IMR-90 (cell line): ENCODE data around the gene TRABD2A. TPM values are rescaled to one million over a fixed set of nuclear protein-coding genes. Genes with fewer than 3 reads are reported as not detected.

ENCODE experiments used
- ATAC-seq: fragments of 200-7000 bp; cut with Tn5 transposase; 2 replicates; pipeline ENCODE4 v1.9.1; 2020; ENCODE audit warnings: low read depth, mild to moderate bottlenecking, moderate library complexity
- BruUV-seq: library from RNA; stranded (reverse); fragments of 400-500 nt; replicated peaks from 2 replicates; lab custom pipeline; 2021; lab: Mats Ljungman, UMichigan
- CTCF ChIA-PET: fragments of 300-600 bp; formaldehyde crosslinking; extraction: SDS; loops from one replicate; lab custom pipeline; 2021; ENCODE audit warnings: antibody characterized with exemption; lab: Yijun Ruan, JAX
- POLR2A ChIA-PET: fragments of 300-600 bp; sonication (Branson Sonifier 250); formaldehyde crosslinking; loops from one replicate; lab custom pipeline; 2022; ENCODE audit warnings: antibody characterized with exemption; ENCODE audit not compliant: unreplicated experiment; lab: Charles Lee
- DNase-seq: peaks from one replicate; pipeline ENCODE4 v3.0.0; 2013
- H2AFZ ChIP-seq: replicated peaks from 2 replicates; pipeline ENCODE3; 2013; ENCODE audit warnings: low read length, mild to moderate bottlenecking; ENCODE audit not compliant: poor library complexity
- H2AK5ac ChIP-seq: 2 replicates; pipeline ENCODE4 v1.6.1; 2013; ENCODE audit warnings: low read depth, low read length, inconsistent platforms
- H2AK9ac ChIP-seq: replicated peaks from 2 replicates; pipeline ENCODE3; 2013; ENCODE audit warnings: mild to moderate bottlenecking, low read depth, low read length, moderate library complexity; ENCODE audit not compliant: poor library complexity
- H2BK120ac ChIP-seq: 2 replicates; pipeline ENCODE4 v1.6.1; 2013; ENCODE audit warnings: low read depth, low read length, inconsistent platforms
- H2BK15ac ChIP-seq: 3 replicates; pipeline ENCODE4 v1.6.1; 2013; ENCODE audit warnings: low read depth, low read length, inconsistent platforms
- H2BK20ac ChIP-seq: 2 replicates; pipeline ENCODE4 v1.6.1; 2013; ENCODE audit warnings: low read depth, mild to moderate bottlenecking, inconsistent platforms, low read length, moderate library complexity
- H2BK5ac ChIP-seq: 2 replicates; pipeline ENCODE4 v1.6.1; 2013; ENCODE audit warnings: mild to moderate bottlenecking, low read depth, low read length, inconsistent platforms; ENCODE audit not compliant: poor library complexity, severe bottlenecking
- H3K14ac ChIP-seq: replicated peaks from 2 replicates; pipeline ENCODE4 v1.6.1; 2013; ENCODE audit warnings: low read depth, low read length, inconsistent platforms
- H3K18ac ChIP-seq: 2 replicates; pipeline ENCODE4 v1.6.1; 2013; ENCODE audit warnings: low read depth, low read length, control low read depth
- H3K23ac ChIP-seq: 2 replicates; pipeline ENCODE4 v1.6.1; 2013; ENCODE audit warnings: low read depth, low read length, inconsistent platforms
- H3K27ac ChIP-seq: 2 replicates; pipeline ENCODE4 v1.5.1; 2013; ENCODE audit warnings: mild to moderate bottlenecking, control low read depth, low read length; ENCODE audit not compliant: insufficient read depth
- H3K27me3 ChIP-seq: 2 replicates; pipeline ENCODE4 v1.6.1; 2013; ENCODE audit warnings: low read length; ENCODE audit not compliant: control insufficient read depth, insufficient read depth
- H3K36me3 ChIP-seq: 2 replicates; pipeline ENCODE4 v1.6.1; 2013; ENCODE audit warnings: low read length, mixed read lengths; ENCODE audit not compliant: control insufficient read depth, insufficient read depth
- H3K4ac ChIP-seq: 2 replicates; pipeline ENCODE4 v1.6.1; 2013; ENCODE audit warnings: low read depth, low read length, inconsistent platforms
- H3K4me1 ChIP-seq: 2 replicates; pipeline ENCODE4 v1.6.1; 2013; ENCODE audit warnings: low read length, mixed read lengths; ENCODE audit not compliant: control insufficient read depth, insufficient read depth
- H3K4me2 ChIP-seq: 2 replicates; pipeline ENCODE4 v1.6.1; 2013; ENCODE audit warnings: low read depth, mild to moderate bottlenecking, control low read depth, low read length, moderate library complexity
- H3K4me3 ChIP-seq: 2 replicates; pipeline ENCODE4 v1.5.1; 2013; ENCODE audit warnings: low read depth, mild to moderate bottlenecking, control low read depth, low read length, moderate library complexity; ENCODE audit not compliant: insufficient read depth
- H3K56ac ChIP-seq: 2 replicates; pipeline ENCODE4 v1.6.1; 2013; ENCODE audit warnings: low read length, inconsistent platforms; ENCODE audit not compliant: insufficient read depth; ENCODE audit errors: extremely low read depth
- H3K79me1 ChIP-seq, 2 experiments: 2 replicates each; pipeline ENCODE4 v1.6.1; 2013; ENCODE audit warnings: low read length in 2 of 2, inconsistent platforms in 1 of 2, low read depth in 1 of 2
- H3K9ac ChIP-seq: 2 replicates; pipeline ENCODE4 v1.6.1; 2013; ENCODE audit warnings: low read depth, low read length, control low read depth
- H3K9me1 ChIP-seq: 2 replicates; pipeline ENCODE4 v1.6.1; 2013; ENCODE audit warnings: low read length, inconsistent platforms; ENCODE audit not compliant: insufficient read depth
- H3K9me3 ChIP-seq: 2 replicates; pipeline ENCODE4 v1.6.1; 2013; ENCODE audit warnings: low read length; ENCODE audit not compliant: control insufficient read depth, insufficient read depth
- H4K20me1 ChIP-seq: 2 replicates; pipeline ENCODE4 v1.6.1; 2013; ENCODE audit warnings: low read length, inconsistent platforms; ENCODE audit not compliant: insufficient read depth
- H4K5ac ChIP-seq: 2 replicates; pipeline ENCODE4 v1.6.1; 2013; ENCODE audit warnings: mild to moderate bottlenecking, low read depth, low read length, control low read depth
- H4K8ac ChIP-seq, 2 experiments: 2 replicates each; pipeline ENCODE4 v1.6.1; 2013; ENCODE audit warnings: low read depth in 2 of 2, low read length in 2 of 2, control low read depth in 1 of 2, inconsistent platforms in 1 of 2
- H4K91ac ChIP-seq: 2 replicates; pipeline ENCODE4 v1.6.1; 2013; ENCODE audit warnings: low read depth, low read length, inconsistent platforms; ENCODE audit not compliant: insufficient read depth
- BHLHE40 ChIP-seq: fragments of 150-350 bp; IDR thresholded peaks from 2 replicates; pipeline ENCODE4 v1.6.1; 2016; ENCODE audit warnings: mild to moderate bottlenecking, low read depth, low read length
- CEBPB ChIP-seq: IDR thresholded peaks from 2 replicates; pipeline ENCODE4 v1.6.1; 2012; ENCODE audit warnings: low read depth, low read length, improper control_type of control experiment
- CHD1 ChIP-seq: IDR thresholded peaks from 2 replicates; pipeline ENCODE4 v1.6.1; 2012; ENCODE audit warnings: low read depth, low read length, improper control_type of control experiment
- FOS ChIP-seq: fragments of 150-350 bp; IDR thresholded peaks from 2 replicates; pipeline ENCODE4 v1.6.1; 2016; ENCODE audit warnings: low read depth, low read length
- MAFK ChIP-seq: IDR thresholded peaks from 2 replicates; pipeline ENCODE4 v1.6.1; 2012; ENCODE audit warnings: low read depth, low read length, improper control_type of control experiment
- MAZ ChIP-seq: IDR thresholded peaks from 2 replicates; pipeline ENCODE4 v1.6.1; 2012; ENCODE audit warnings: low read depth, mild to moderate bottlenecking, low read length, improper control_type of control experiment, moderate library complexity, borderline replicate concordance
- MXI1 ChIP-seq: IDR thresholded peaks from 2 replicates; pipeline ENCODE4 v1.6.1; 2012; ENCODE audit warnings: low read depth, mild to moderate bottlenecking, low read length, moderate library complexity, borderline replicate concordance
- NFE2L2 ChIP-seq: fragments of 150-350 bp; IDR thresholded peaks from 2 replicates; pipeline ENCODE4 v1.6.1; 2016; ENCODE audit warnings: low read depth, mild to moderate bottlenecking, low read length
- POLR2A ChIP-seq: IDR thresholded peaks from 2 replicates; pipeline ENCODE4 v1.6.1; 2012; ENCODE audit warnings: mild to moderate bottlenecking, low read depth, low read length
- RAD21 ChIP-seq: IDR thresholded peaks from 2 replicates; pipeline ENCODE4 v1.6.1; 2012; ENCODE audit warnings: low read length, improper control_type of control experiment
- RCOR1 ChIP-seq: IDR thresholded peaks from 2 replicates; pipeline ENCODE4 v1.6.1; 2012; ENCODE audit warnings: mild to moderate bottlenecking, low read length, improper control_type of control experiment; ENCODE audit not compliant: insufficient replicate concordance
- RFX5 ChIP-seq: IDR thresholded peaks from 2 replicates; pipeline ENCODE4 v1.8.0; 2012; ENCODE audit warnings: low read depth, mild to moderate bottlenecking, low read length, moderate library complexity
- SMC3 ChIP-seq: fragments of 150-350 bp; IDR thresholded peaks from 2 replicates; pipeline ENCODE4 v1.6.1; 2016; ENCODE audit warnings: low read depth, mild to moderate bottlenecking, antibody characterized with exemption, low read length, moderate library complexity
- USF2 ChIP-seq: fragments of 150-350 bp; IDR thresholded peaks from 2 replicates; pipeline ENCODE4 v1.6.1; 2017; ENCODE audit warnings: mild to moderate bottlenecking, antibody characterized with exemption, low read length, low read depth
- WGBS, 2 experiments: methylation state at CpG; one replicate each; pipeline versions ENCODE4 v1.1.5 to v1.1.7; 2013; ENCODE audit warnings: missing lambda C conversion rate in 2 of 2; ENCODE audit not compliant: insufficient read length in 1 of 2; ENCODE audit errors: extremely low coverage in 2 of 2; 5-methylcytosine and 5-hydroxymethylcytosine counted together
- dilution Hi-C: fragments of 300-500 bp; cut with HindIII; formaldehyde crosslinking; loops from one replicate; pipeline ENCODE4 v1.14.3; 2018; ENCODE audit warnings: low sequenced_read_pairs; ENCODE audit not compliant: unreplicated experiment
- in situ Hi-C: fragments of 300-500 bp; cut with MboI; formaldehyde crosslinking; loops from 3 replicates; pipeline ENCODE4 v1.14.3; 2019; ENCODE audit warnings: low sequenced_read_pairs, inconsistent platforms, mixed read lengths
- intact Hi-C: fragments of 100-400 bp; cut with micrococcal nuclease; formaldehyde crosslinking; loops from 2 replicates; pipeline ENCODE4 v1.10.0; 2022
- polyA plus RNA-seq, 3 experiments: library from polyadenylated mRNA; depleted of rRNA; stranded (reverse); fragments of >200 nt; gene quantifications; 2 replicates each; pipeline ENCODE4 v1.2.3, GENCODE V29; 2012; ENCODE audit warnings: low replicate concordance in 1 of 3
- total RNA-seq: library from RNA; depleted of rRNA; stranded (reverse); fragments of >200 nt; gene quantifications from 2 replicates; pipeline ENCODE4 v1.2.3, GENCODE V29; 2012
- TF ChIP-seq, protein P1 (sequence below): fragments of 150-350 bp; IDR thresholded peaks from 2 replicates; pipeline ENCODE4 v1.6.1; 2016; ENCODE audit warnings: low read depth, mild to moderate bottlenecking, low read length, moderate library complexity, borderline replicate concordance
- TF ChIP-seq, protein P2 (sequence below): conservative IDR thresholded peaks from 2 replicates; pipeline ENCODE4 v1.5.1; 2012; ENCODE audit warnings: mild to moderate bottlenecking, low read depth, low read length, improper control_type of control experiment

TRABD2A gene
- total and polyA plus RNA-seq, 2 of the 4 experiments (the other 2 are of a cell fraction), result 17.6 to 20.3 TPM

DNA sequence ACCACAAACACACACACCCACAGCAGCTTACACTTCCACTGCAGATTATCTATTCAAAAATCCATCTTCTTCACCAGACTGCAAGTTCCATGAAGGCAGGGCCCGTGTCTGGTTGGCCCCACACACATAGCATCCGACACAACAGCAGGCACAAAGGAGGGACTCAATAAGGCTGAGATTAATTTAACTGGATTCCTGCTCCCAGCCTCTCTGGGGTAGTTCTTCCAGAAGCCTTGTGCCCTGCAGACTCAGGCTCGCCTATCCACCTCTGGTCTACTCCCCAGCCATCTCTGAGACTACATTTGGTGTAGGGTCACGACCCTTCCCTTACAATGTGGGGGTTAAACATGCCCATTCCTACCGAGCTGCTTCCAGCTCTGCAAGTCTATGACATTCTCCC is 57.7 kb downstream of the TRABD2A start:
- no peak for DNase-seq
- Histone ChIP-seq H3K36me3 (peaks cover 3% of the 10 kb centered on the region), H2BK120ac (no peak overlapping the region), H4K5ac (no peak overlapping the region), H2AFZ (no peak overlapping the region), H3K9me1 (peaks cover 2% of the 10 kb centered on the region; the same call in 1 of the 2 replicates), H4K20me1 (no peaks in the 10 kb centered on the region), H3K56ac (no peak overlapping the region), H3K18ac (no peak overlapping the region), H4K91ac (no peak overlapping the region), H2BK15ac (no peak overlapping the region), H3K4ac (no peak overlapping the region), H4K8ac (no peak overlapping the region), H3K4me2 (no peak overlapping the region), H3K79me1 (no peaks in the 10 kb centered on the region), H3K14ac (no peak overlapping the region), H3K23ac (no peak overlapping the region), H2AK5ac (no peak overlapping the region), H3K4me3 (no peak overlapping the region), H2BK5ac (no peak overlapping the region), H3K9ac (no peak overlapping the region), H2BK20ac (no peak overlapping the region), H3K27me3 (no peaks in the 10 kb centered on the region), H3K27ac (no peak overlapping the region), H2AK9ac (no peak overlapping the region), H3K9me3 (no peaks in the 10 kb centered on the region), H3K4me1 (no peaks in the 10 kb centered on the region)
- ATAC-seq, result no peak
- no CpG with 5 or more reads among the region's 5 CpGs for WGBS, 2 experiments
- dilution Hi-C loops (no loop called here), intact Hi-C loops (no loop called here), in situ Hi-C loops (no loop called here)
- CTCF ChIA-PET, result interaction anchor here (0.6 kb wide), 1 partner anchor 428 kb away, joined by 4 read pairs; no protein-coding TSS in a partner anchor
- POLR2A ChIA-PET, result no interaction called here
- TF ChIP-seq POLR2A (no peak), BHLHE40 (no peak), MXI1 (no peak), USF2 (no peak), FOS (no peak), NFE2L2 (no peak), MAZ (no peak), MAFK (no peak), SMC3 (no peak), RFX5 (no peak), RCOR1 (no peak), RAD21 (no peak), CEBPB (no peak), CHD1 (no peak)
- TF ChIP-seq, protein P1, sequence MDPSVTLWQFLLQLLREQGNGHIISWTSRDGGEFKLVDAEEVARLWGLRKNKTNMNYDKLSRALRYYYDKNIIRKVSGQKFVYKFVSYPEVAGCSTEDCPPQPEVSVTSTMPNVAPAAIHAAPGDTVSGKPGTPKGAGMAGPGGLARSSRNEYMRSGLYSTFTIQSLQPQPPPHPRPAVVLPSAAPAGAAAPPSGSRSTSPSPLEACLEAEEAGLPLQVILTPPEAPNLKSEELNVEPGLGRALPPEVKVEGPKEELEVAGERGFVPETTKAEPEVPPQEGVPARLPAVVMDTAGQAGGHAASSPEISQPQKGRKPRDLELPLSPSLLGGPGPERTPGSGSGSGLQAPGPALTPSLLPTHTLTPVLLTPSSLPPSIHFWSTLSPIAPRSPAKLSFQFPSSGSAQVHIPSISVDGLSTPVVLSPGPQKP, result no peak
- TF ChIP-seq, protein P2, sequence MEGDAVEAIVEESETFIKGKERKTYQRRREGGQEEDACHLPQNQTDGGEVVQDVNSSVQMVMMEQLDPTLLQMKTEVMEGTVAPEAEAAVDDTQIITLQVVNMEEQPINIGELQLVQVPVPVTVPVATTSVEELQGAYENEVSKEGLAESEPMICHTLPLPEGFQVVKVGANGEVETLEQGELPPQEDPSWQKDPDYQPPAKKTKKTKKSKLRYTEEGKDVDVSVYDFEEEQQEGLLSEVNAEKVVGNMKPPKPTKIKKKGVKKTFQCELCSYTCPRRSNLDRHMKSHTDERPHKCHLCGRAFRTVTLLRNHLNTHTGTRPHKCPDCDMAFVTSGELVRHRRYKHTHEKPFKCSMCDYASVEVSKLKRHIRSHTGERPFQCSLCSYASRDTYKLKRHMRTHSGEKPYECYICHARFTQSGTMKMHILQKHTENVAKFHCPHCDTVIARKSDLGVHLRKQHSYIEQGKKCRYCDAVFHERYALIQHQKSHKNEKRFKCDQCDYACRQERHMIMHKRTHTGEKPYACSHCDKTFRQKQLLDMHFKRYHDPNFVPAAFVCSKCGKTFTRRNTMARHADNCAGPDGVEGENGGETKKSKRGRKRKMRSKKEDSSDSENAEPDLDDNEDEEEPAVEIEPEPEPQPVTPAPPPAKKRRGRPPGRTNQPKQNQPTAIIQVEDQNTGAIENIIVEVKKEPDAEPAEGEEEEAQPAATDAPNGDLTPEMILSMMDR, result no peak
- BruUV-seq, result no TSS peak
